ENCODE results near the gene TPST1. TPM values are rescaled to one million over a fixed set of nuclear protein-coding genes. Genes with fewer than 3 reads are reported as not detected.

Gene TPST1
- total and polyA plus RNA-seq, 2 donors (not counting 1 experiment from before 2014, with no cell fraction given): 81.8 to 151 TPM

DNA sequence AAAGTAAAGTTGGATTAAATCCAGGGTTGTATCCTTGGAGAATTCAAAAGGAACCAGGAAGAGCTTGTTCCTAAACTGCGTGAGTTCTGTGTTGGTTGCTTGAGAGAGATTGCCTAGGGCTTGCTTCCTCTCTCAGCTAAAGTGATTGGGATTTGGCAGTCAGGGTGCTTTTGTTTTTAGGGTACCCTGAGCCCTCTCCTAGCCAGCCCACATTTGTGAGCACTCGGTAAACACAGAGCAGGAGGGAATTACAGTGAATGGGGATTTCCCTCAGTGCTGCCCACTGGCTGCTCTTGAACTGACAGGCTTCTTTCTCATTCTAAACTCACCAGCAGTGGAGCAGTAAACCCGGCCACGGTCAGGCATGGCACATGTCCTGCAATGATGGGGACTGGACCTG, 146.9 kb downstream of the TPST1 start:
- Histone ChIP-seq H3K9ac (ENCODE audit: insufficient read depth, low read length) (no peak overlapping the region), H3K4me1 (ENCODE audit: control insufficient read depth, extremely low read depth, insufficient read depth, low read length) (peaks cover 1% of the 10 kb centered on the region), H2AFZ (ENCODE audit: low read length) (no peak overlapping the region), H3K4me2 (ENCODE audit: extremely low read depth, insufficient read depth, low read length) (peak overlapping the region; percentile 25), H3K4me3 (replicated peaks in 1 of 4; ENCODE audit: control extremely low read depth in 1 of 4, insufficient read depth in 1 of 4, low read depth in 3 of 4, low read length in 4 of 4) (no peak overlapping the region), H3K27ac (ENCODE audit: insufficient read depth, low read length) (no peak overlapping the region), H3K79me2 (ENCODE audit: control insufficient read depth, insufficient read depth, low read length) (no peaks in the 10 kb centered on the region), H3K9me3 (ENCODE audit: control insufficient read depth, insufficient read depth, low read depth, low read length) (no peaks in the 10 kb centered on the region), H3K36me3 (ENCODE audit: control insufficient read depth, insufficient read depth, low read length) (peaks cover 2% of the 10 kb centered on the region), H4K20me1 (ENCODE audit: control insufficient read depth, extremely low read depth, insufficient read depth, low read length) (no peaks in the 10 kb centered on the region), H3K27me3 (ENCODE audit: control insufficient read depth, insufficient read depth, low read length) (no peaks in the 10 kb centered on the region)
- no peak for TF ChIP-seq EZH2 (IDR thresholded peaks at IDR 0.05; ENCODE audit: low read length, missing control alignments)
- TF ChIP-seq, protein P1, sequence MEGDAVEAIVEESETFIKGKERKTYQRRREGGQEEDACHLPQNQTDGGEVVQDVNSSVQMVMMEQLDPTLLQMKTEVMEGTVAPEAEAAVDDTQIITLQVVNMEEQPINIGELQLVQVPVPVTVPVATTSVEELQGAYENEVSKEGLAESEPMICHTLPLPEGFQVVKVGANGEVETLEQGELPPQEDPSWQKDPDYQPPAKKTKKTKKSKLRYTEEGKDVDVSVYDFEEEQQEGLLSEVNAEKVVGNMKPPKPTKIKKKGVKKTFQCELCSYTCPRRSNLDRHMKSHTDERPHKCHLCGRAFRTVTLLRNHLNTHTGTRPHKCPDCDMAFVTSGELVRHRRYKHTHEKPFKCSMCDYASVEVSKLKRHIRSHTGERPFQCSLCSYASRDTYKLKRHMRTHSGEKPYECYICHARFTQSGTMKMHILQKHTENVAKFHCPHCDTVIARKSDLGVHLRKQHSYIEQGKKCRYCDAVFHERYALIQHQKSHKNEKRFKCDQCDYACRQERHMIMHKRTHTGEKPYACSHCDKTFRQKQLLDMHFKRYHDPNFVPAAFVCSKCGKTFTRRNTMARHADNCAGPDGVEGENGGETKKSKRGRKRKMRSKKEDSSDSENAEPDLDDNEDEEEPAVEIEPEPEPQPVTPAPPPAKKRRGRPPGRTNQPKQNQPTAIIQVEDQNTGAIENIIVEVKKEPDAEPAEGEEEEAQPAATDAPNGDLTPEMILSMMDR (conservative IDR thresholded peaks at IDR 0.05 in 1 of 2, IDR thresholded peaks at IDR 0.05 in 1 of 2; ENCODE audit: low read depth in 1 of 2, low read length in 2 of 2): peak in 1 of 2 donors; percentile 22
- no peak for DNase-seq (ENCODE audit: low read depth in 2 of 2)

- Histone ChIP-seq H3K4me2 (ENCODE audit: extremely low read depth, insufficient read depth, low read length) (no peak overlapping the region), H3K4me1 (ENCODE audit: control insufficient read depth, extremely low read depth, insufficient read depth, low read length) (peaks cover 2% of the 10 kb centered on the region), H3K27me3 (ENCODE audit: control insufficient read depth, insufficient read depth, low read length) (no peaks in the 10 kb centered on the region), H3K9ac (ENCODE audit: insufficient read depth, low read length) (no peak overlapping the region), H3K27ac (ENCODE audit: insufficient read depth, low read length) (no peak overlapping the region), H3K4me3 (replicated peaks in 1 of 4; ENCODE audit: control extremely low read depth in 1 of 4, insufficient read depth in 1 of 4, low read depth in 3 of 4, low read length in 4 of 4) (no peak overlapping the region), H3K79me2 (ENCODE audit: control insufficient read depth, insufficient read depth, low read length) (no peaks in the 10 kb centered on the region), H4K20me1 (ENCODE audit: control insufficient read depth, extremely low read depth, insufficient read depth, low read length) (no peaks in the 10 kb centered on the region), H3K9me3 (ENCODE audit: control insufficient read depth, insufficient read depth, low read depth, low read length) (no peaks in the 10 kb centered on the region), H3K36me3 (ENCODE audit: control insufficient read depth, insufficient read depth, low read length) (peaks cover 2% of the 10 kb centered on the region), H2AFZ (ENCODE audit: low read length) (no peak overlapping the region)
- peak in 1 of 2 donors; percentile 55 for DNase-seq (ENCODE audit: low read depth in 2 of 2)
- TF ChIP-seq EZH2 (IDR thresholded peaks at IDR 0.05; ENCODE audit: low read length, missing control alignments): no peak
- TF ChIP-seq, protein P1 (conservative IDR thresholded peaks at IDR 0.05 in 1 of 2, IDR thresholded peaks at IDR 0.05 in 1 of 2; ENCODE audit: low read depth in 1 of 2, low read length in 2 of 2): no peak
Measured at GRCh38 chr7:66353547-66353946, 148.4 kb downstream of the TPST1 start.

- peaks cover 4% of the 10 kb centered on the region for H3K36me3 ChIP-seq (ENCODE audit: control insufficient read depth, insufficient read depth, low read length)
- no peak overlapping the region for H3K4me3 ChIP-seq (replicated peaks in 1 of 4; ENCODE audit: control extremely low read depth in 1 of 4, insufficient read depth in 1 of 4, low read depth in 3 of 4, low read length in 4 of 4)
- no peak for DNase-seq (ENCODE audit: low read depth in 2 of 2)
- no peaks in the 10 kb centered on the region for H4K20me1 ChIP-seq (ENCODE audit: control insufficient read depth, extremely low read depth, insufficient read depth, low read length)
- peaks cover 2% of the 10 kb centered on the region for H3K4me1 ChIP-seq (ENCODE audit: control insufficient read depth, extremely low read depth, insufficient read depth, low read length)
- no peak overlapping the region for H2AFZ ChIP-seq (ENCODE audit: low read length)
- H3K4me2 ChIP-seq (ENCODE audit: extremely low read depth, insufficient read depth, low read length): no peak overlapping the region
- H3K9ac ChIP-seq (ENCODE audit: insufficient read depth, low read length): no peak overlapping the region
- no peaks in the 10 kb centered on the region for H3K9me3 ChIP-seq (ENCODE audit: control insufficient read depth, insufficient read depth, low read depth, low read length)
- no peaks in the 10 kb centered on the region for H3K27me3 ChIP-seq (ENCODE audit: control insufficient read depth, insufficient read depth, low read length)
- H3K27ac ChIP-seq (ENCODE audit: insufficient read depth, low read length): peak overlapping the region; percentile 24
- no peak for TF ChIP-seq EZH2 (IDR thresholded peaks at IDR 0.05; ENCODE audit: low read length, missing control alignments)
- TF ChIP-seq, protein P1 (conservative IDR thresholded peaks at IDR 0.05 in 1 of 2, IDR thresholded peaks at IDR 0.05 in 1 of 2; ENCODE audit: low read depth in 1 of 2, low read length in 2 of 2): no peak
- H3K79me2 ChIP-seq (ENCODE audit: control insufficient read depth, insufficient read depth, low read length): no peaks in the 10 kb centered on the region
Measured at GRCh38 chr7:66355756-66356155, 150.6 kb downstream of the TPST1 start.
